GM19468 (cell line): Measurements from ENCODE around the gene BLVRA.

Experiments used
- ATAC-seq: cut with Tn5 transposase; IDR thresholded peaks from one replicate; pipeline ENCODE4 v1.9.1; 2021; ENCODE audit warnings: mild to moderate bottlenecking, moderate library complexity, moderate number of reproducible peaks; ENCODE audit not compliant: unreplicated experiment; ENCODE audit errors: extremely low read depth

BLVRA gene

DNA sequence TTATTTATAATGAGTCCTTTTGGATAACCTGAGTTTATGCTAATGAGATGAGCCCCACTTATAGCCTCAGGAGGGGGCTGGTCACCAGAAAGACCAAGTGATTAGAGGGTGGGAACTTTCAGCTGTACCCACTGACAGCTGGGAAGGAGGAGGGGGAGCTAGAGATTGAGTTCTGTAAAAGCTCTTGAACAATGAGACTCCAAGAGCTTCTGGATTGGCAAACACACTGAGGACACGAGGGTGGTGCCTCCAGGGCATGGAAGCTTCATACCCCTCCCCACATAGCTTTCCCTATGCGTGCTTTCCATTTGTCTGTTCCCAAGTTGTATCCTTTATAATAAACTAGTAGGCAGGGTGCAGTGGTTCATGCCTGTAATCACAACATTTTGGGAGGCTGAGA lies 90.6 kb downstream of the BLVRA start:
- no peak for ATAC-seq

DNA sequence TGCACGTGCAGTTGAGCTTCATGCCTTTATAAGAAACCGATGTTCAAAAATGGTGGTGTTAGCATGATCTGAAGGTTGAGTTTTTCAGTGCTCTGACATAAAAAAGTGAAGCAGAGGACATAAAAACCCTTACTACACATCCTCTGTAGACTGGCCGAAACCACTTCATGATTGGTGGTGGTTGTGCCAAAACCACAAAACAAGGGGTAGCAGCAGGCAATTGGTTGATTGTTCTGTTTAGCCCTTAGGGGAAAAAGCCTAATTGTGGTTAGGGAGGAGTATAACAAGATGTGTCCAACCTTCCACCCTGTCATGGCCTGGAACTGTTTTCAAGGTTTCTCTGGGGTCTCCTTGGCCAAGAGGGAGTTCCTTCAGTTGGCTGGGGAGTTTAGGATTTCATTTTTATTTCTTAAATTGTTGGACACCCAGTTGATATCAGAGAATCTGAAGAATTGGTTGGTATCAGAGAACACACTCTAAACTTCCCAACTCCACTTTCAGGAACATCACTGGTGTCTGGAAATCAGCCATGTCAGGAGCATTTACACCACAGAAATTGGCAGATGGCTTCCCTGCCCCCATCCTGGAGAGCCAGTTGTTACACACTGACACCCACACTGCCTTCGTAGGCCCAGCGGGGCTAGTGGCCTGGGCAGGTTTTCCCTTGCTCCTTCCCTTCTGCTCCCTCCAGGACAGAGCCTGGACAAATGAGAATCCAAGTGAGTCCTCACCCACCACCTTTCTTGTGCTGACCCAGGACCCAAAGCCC lies 92.1 kb downstream of the BLVRA start:
- ATAC-seq, result no peak

- no peak for ATAC-seq
Measured at GRCh38 chr7:43851805-43852204, 93.3 kb downstream of the BLVRA start.

GRCh38 chr7:43855176-43855575 lies 96.7 kb downstream of the BLVRA start:
- no peak for ATAC-seq

GRCh38 chr7:43856316-43856715 lies 97.8 kb downstream of the BLVRA start:
- ATAC-seq, result no peak
